Lung (tissue), 12 donors: ENCODE results near the gene LRRC74A. TPM values are rescaled to one million over a fixed set of nuclear protein-coding genes. Genes with fewer than 3 reads are reported as not detected.
A peak's percentile ranks its signal among the peaks of the same experiment; 100 is the strongest.

Experiments used
- ATAC-seq: fragments of 200-7000 bp; cut with Tn5 transposase; one replicate; pipeline ENCODE4 v1.9.1; 2020; ENCODE audit warnings: moderate number of reproducible peaks; ENCODE audit not compliant: insufficient read depth, low FRiP score
- DNase-seq, 3 donors: peaks; one replicate each; pipeline ENCODE4 v3.0.0-alpha.2; 2013 to 2017
- H3K27ac ChIP-seq, 2 donors: one replicate each; pipeline ENCODE4 v1.5.1; 2013; ENCODE audit warnings: mild to moderate bottlenecking in 2 of 2, moderate library complexity in 2 of 2, control low read depth in 1 of 2, inconsistent platforms in 1 of 2, low read depth in 1 of 2, low read length in 1 of 2
- H3K27me3 ChIP-seq, 3 donors: one replicate each; pipeline ENCODE4 v1.5.1; 2013; ENCODE audit warnings: low read length in 2 of 3; ENCODE audit not compliant: control insufficient read depth in 3 of 3, insufficient read depth in 3 of 3
- H3K36me3 ChIP-seq, 4 donors: one replicate each; pipeline ENCODE4 v1.5.1; 2013; ENCODE audit warnings: low read length in 4 of 4, mild to moderate bottlenecking in 1 of 4, moderate library complexity in 1 of 4; ENCODE audit not compliant: control insufficient read depth in 4 of 4, insufficient read depth in 4 of 4
- H3K4me1 ChIP-seq, 5 donors: one replicate each; pipeline ENCODE4 v1.5.1; 2013; ENCODE audit warnings: low read length in 5 of 5, mild to moderate bottlenecking in 2 of 5, moderate library complexity in 1 of 5; ENCODE audit not compliant: control insufficient read depth in 5 of 5, insufficient read depth in 5 of 5
- H3K4me3 ChIP-seq: one replicate; pipeline ENCODE4 v1.5.1; 2013; ENCODE audit warnings: mild to moderate bottlenecking, control low read depth, moderate library complexity
- H3K9ac ChIP-seq, 2 donors: one replicate each; pipeline ENCODE4 v1.5.1; 2013; ENCODE audit warnings: low read length in 2 of 2, control low read depth in 1 of 2; ENCODE audit not compliant: insufficient read depth in 1 of 2
- H3K9me3 ChIP-seq, 4 donors: one replicate each; pipeline ENCODE4 v1.5.1; 2013; ENCODE audit warnings: low read length in 3 of 4, mild to moderate bottlenecking in 1 of 4, moderate library complexity in 1 of 4; ENCODE audit not compliant: control insufficient read depth in 4 of 4, insufficient read depth in 3 of 4
- WGBS, 2 donors: extraction: QIAGEN DNeasy Blood & Tissue Kit; methylation state at CpG; one replicate each; pipeline ENCODE4 v1.1.7; 2013; 5-methylcytosine and 5-hydroxymethylcytosine counted together
- polyA plus RNA-seq, 2 donors: library from polyadenylated mRNA; stranded (reverse); fragments of 200-250 nt; gene quantifications; one replicate each; pipeline ENCODE4 v1.2.1, GENCODE V29; 2013
- total RNA-seq, 2 donors: library from RNA; depleted of rRNA in 1 of 2; stranded (reverse); fragments of >200 nt in 1 of 2; gene quantifications; one replicate each; pipeline ENCODE4 v1.2.1, GENCODE V29; 2014 to 2021
- TF ChIP-seq, protein P1 (sequence below): IDR thresholded peaks from 2 replicates; pipeline ENCODE4 v1.5.1; 2012; ENCODE audit warnings: mild to moderate bottlenecking; ENCODE audit errors: control extremely low read depth, extremely low read depth
- donor health status: control.
- donor health status: control.
- donor health status: Bipolar disorder and iron deficiency.
- donor health status: healthy.
- donor health status: DM: yes; HTN: yes; CAD: no.

The LRRC74A gene
- total and polyA plus RNA-seq, 4 donors: not detected

DNA sequence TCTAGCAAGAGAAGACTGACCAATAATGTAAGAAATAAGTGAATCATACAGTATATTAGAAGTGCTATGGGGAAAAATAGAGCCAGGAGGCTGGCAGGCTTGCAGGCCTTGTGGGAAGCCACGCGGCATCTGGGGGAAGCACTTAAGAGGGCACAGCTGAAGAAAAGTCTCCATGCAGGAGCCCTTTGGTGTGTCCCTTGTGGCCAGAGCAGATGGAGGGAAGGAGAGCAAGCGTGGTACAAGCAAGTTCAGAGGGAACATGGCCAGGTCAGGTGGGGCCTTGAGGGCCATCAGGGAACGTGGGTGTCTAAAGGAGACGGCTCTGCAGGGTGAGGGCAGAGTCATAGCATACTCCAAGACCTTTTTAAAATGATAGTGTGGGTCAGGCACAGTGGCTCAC is 51.7 kb downstream of the LRRC74A start:
- TF ChIP-seq, protein P1, sequence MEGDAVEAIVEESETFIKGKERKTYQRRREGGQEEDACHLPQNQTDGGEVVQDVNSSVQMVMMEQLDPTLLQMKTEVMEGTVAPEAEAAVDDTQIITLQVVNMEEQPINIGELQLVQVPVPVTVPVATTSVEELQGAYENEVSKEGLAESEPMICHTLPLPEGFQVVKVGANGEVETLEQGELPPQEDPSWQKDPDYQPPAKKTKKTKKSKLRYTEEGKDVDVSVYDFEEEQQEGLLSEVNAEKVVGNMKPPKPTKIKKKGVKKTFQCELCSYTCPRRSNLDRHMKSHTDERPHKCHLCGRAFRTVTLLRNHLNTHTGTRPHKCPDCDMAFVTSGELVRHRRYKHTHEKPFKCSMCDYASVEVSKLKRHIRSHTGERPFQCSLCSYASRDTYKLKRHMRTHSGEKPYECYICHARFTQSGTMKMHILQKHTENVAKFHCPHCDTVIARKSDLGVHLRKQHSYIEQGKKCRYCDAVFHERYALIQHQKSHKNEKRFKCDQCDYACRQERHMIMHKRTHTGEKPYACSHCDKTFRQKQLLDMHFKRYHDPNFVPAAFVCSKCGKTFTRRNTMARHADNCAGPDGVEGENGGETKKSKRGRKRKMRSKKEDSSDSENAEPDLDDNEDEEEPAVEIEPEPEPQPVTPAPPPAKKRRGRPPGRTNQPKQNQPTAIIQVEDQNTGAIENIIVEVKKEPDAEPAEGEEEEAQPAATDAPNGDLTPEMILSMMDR: no peak
- 75 to 79% methylated on average over 5 of the region's 5 CpGs for WGBS, 2 donors
- Histone ChIP-seq H3K36me3 (no peaks in the 10 kb centered on the region), H3K9me3 (peaks cover 0 to 3% (median 0%) of the 10 kb centered on the region in 4 donors), H3K9ac (no peak overlapping the region), H3K27ac (no peak overlapping the region), H3K4me1 (peaks cover 0 to 22% (median under 1%) of the 10 kb centered on the region in 5 donors), H3K27me3 (no peaks in the 10 kb centered on the region), H3K4me3 (no peak overlapping the region)
- no peak for DNase-seq
- no peak for ATAC-seq

DNA sequence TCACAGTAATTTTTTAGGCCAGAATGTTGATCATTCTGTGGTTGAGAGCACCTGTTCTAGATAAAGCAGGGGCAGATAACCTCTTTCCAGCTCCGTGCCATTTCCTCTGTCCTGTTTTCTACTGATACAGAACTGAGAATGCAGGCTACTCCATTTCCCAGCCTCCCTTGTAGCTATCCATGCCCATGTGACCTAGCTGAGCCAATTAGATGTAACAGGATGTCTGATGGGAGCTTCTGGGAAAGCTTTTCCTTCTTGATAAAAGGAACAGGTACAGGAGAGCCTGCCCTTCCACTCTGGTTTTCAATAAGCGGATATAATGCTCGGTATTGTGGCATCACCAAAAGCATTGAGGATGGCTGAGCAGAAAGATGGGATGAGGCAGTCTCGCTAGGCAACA is 54.2 kb downstream of the LRRC74A start:
- peaks cover 0 to 27% (median 8%) of the 10 kb centered on the region in 5 donors for H3K4me1 ChIP-seq
- ATAC-seq (no peak), DNase-seq (no peak)
- no peak overlapping the region for H3K9ac ChIP-seq
- no peaks in the 10 kb centered on the region for H3K27me3 ChIP-seq
- no peak overlapping the region for H3K27ac ChIP-seq
- H3K36me3 ChIP-seq: no peaks in the 10 kb centered on the region
- peaks cover 0 to under 1% (median 0%) of the 10 kb centered on the region in 4 donors for H3K9me3 ChIP-seq
- H3K4me3 ChIP-seq: no peak overlapping the region
- 86% methylated on average over 4 of the region's 4 CpGs for WGBS, 2 donors
- TF ChIP-seq, protein P1: no peak

DNA sequence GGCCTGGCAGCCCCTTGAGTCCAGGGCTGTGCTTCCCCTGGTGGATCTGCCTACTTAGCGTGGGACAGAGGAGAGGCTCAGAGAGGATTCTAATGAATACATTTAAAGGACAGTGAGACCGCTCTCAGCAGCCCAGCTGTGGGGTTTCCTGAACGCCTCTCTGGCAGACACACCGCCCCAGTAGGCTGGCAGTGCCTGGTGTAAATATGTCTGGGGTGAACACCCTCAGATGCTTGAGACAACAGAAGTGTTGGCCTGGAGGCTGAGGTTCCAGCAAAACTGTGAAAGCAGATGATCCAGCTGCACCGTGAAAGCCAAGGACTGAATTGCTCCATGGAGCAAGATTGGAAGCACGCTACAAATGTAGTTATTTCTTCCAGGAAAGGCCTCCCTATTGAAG is 55.1 kb downstream of the LRRC74A start:
- TF ChIP-seq, protein P1: no peak
- Histone ChIP-seq H3K4me1 (peaks cover 0 to 27% (median 11%) of the 10 kb centered on the region in 5 donors), H3K36me3 (no peaks in the 10 kb centered on the region), H3K9ac (no peak overlapping the region), H3K27me3 (no peaks in the 10 kb centered on the region), H3K27ac (no peak overlapping the region), H3K9me3 (no peaks in the 10 kb centered on the region), H3K4me3 (no peak overlapping the region)
- ATAC-seq (no peak), DNase-seq (peak; percentile 77 to 82 (median 79))
- 82 to 89% methylated on average over 6 of the region's 6 CpGs for WGBS, 2 donors

DNA sequence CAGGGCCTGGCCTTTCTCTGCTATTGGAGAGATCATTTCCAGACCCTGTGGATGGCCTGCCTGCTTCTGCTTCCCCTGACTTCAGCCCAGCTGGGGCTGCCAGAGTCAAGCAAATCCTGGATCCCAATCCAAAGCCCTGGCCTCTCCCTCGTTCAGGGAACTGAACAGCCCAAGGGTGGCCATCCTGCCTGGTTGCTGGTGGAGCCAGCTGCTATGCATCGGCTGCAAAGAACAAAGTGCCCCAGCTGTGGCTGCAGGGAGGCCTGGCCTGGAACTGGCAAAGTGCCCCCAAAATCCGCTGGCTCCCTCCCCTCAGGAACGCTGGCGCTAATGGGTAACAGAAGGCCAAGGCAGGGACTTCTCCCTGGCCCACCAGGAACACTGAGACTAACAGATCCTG is 56.4 kb downstream of the LRRC74A start:
- 79 to 92% methylated on average over 5 of the region's 5 CpGs for WGBS, 2 donors
- Histone ChIP-seq H3K27ac (no peak overlapping the region), H3K36me3 (no peaks in the 10 kb centered on the region), H3K27me3 (no peaks in the 10 kb centered on the region), H3K4me1 (peaks cover 0 to 35% (median 11%) of the 10 kb centered on the region in 5 donors), H3K9me3 (no peaks in the 10 kb centered on the region), H3K4me3 (no peak overlapping the region), H3K9ac (no peak overlapping the region)
- TF ChIP-seq, protein P1: no peak
- DNase-seq (peak; percentile 80 to 85 (median 84)), ATAC-seq (no peak)
